Body of pancreas (tissue), 4 donors: ENCODE results near the gene PPP1R26. TPM values are rescaled to one million over a fixed set of nuclear protein-coding genes. Genes with fewer than 3 reads are reported as not detected.

ENCODE experiments used
- ATAC-seq: fragments of 150-250 bp; one replicate; pipeline ENCODE4 v1.9.1; 2016
- DNase-seq, 4 donors: peaks; one replicate each; pipeline ENCODE4 v3.0.0-alpha.2; 2019
- H3K27ac ChIP-seq, 4 donors: fragments of 200-600 bp; sonication (generic); 1 replicate in 3 of 4; 2 replicates in 1 of 4; pipeline versions ENCODE4 v1.5.1 to v1.6.1; 2016 to 2019; ENCODE audit warnings: mild to moderate bottlenecking in 1 of 4, mixed read lengths in 1 of 4, moderate library complexity in 1 of 4
- H3K27me3 ChIP-seq, 2 donors: fragments of 200-600 bp; sonication (generic); one replicate each; pipeline ENCODE4 v1.6.0; 2016; ENCODE audit warnings: mild to moderate bottlenecking in 1 of 2
- H3K36me3 ChIP-seq, 2 donors: fragments of 200-600 bp; sonication (generic); replicated peaks in 1 of 2; 2 replicates each; pipeline ENCODE4 v1.5.1; 2016; ENCODE audit warnings: low read depth in 2 of 2; ENCODE audit not compliant: insufficient read depth in 1 of 2
- H3K4me1 ChIP-seq: fragments of 200-600 bp; sonication (generic); one replicate; pipeline ENCODE4 v1.6.0; 2016
- H3K4me3 ChIP-seq, 2 donors: fragments of 200-600 bp; sonication (generic); 1 replicate in 1 of 2; 2 replicates in 1 of 2; pipeline ENCODE4 v1.5.1; 2016 to 2019
- H3K9me3 ChIP-seq, 3 donors: fragments of 200-600 bp; sonication (generic); 1 replicate in 2 of 3; 2 replicates in 1 of 3; pipeline ENCODE4 v1.5.1; 2016
- CTCF ChIP-seq, 7 experiments: fragments of 450-650 bp in 4 of 7; fragments of 200-600 bp in 3 of 7; sonication (generic) in 3 of 7; IDR thresholded peaks; one replicate each; pipeline ENCODE4 v1.5.1; 2016 to 2019; ENCODE audit warnings: antibody characterized with exemption in 7 of 7
- POLR2A ChIP-seq, 3 donors: fragments of 450-650 bp; IDR thresholded peaks; one replicate each; pipeline ENCODE4 v1.6.1; 2016; ENCODE audit warnings: antibody characterized with exemption in 3 of 3, mild to moderate bottlenecking in 2 of 3
- WGBS, 2 donors: methylation state at CpG; one replicate each; pipeline ENCODE4 v1.1.5; 2017; 5-methylcytosine and 5-hydroxymethylcytosine counted together
- intact Hi-C: fragments of 100-400 bp; cut with DNase I; formaldehyde crosslinking; loops from one replicate; pipeline ENCODE4 v1.15.1; 2023
- total RNA-seq, 2 donors: library from RNA; depleted of rRNA; stranded (reverse); fragments of >200 nt; gene quantifications; one replicate each; pipeline ENCODE4 v1.1.0, GENCODE V29; 2016

Gene PPP1R26
- total RNA-seq, 2 donors from 2014 or later: 17.8 to 17.9 TPM

- H3K36me3 ChIP-seq: no peaks in the 10 kb centered on the region
- intact Hi-C loops: no loop called here
- H3K9me3 ChIP-seq: no peaks in the 10 kb centered on the region
- H3K4me1 ChIP-seq: no peaks in the 10 kb centered on the region
- no peak for DNase-seq
- H3K27ac ChIP-seq: no peak overlapping the region
- ATAC-seq: no peak
- 52 to 64% methylated on average over 15 to 16 of the region's 16 CpGs for WGBS, 2 donors
- no peaks in the 10 kb centered on the region for H3K27me3 ChIP-seq
- TF ChIP-seq POLR2A (IDR thresholded peaks at IDR 0.05) (no peak), CTCF (IDR thresholded peaks at IDR 0.05) (no peak)
- H3K4me3 ChIP-seq: no peak overlapping the region
Observed at GRCh38 chr9:135468854-135469521, 10.6 kb upstream of the PPP1R26 start.

GRCh38 chr9:135471791-135472640 lies 7.6 kb upstream of the PPP1R26 start:
- no peaks in the 10 kb centered on the region for H3K27me3 ChIP-seq
- DNase-seq: no peak
- H3K4me1 ChIP-seq: peaks cover 4% of the 10 kb centered on the region
- 77 to 78% methylated on average over 23 of the region's 23 CpGs for whole genome bisulfite sequencing, 2 donors
- H3K36me3 ChIP-seq: no peaks in the 10 kb centered on the region
- TF ChIP-seq POLR2A (IDR thresholded peaks at IDR 0.05): no peak
- no peak for TF ChIP-seq CTCF (IDR thresholded peaks at IDR 0.05)
- no peak overlapping the region for H3K27ac ChIP-seq
- no peak overlapping the region for H3K4me3 ChIP-seq
- no peak for ATAC-seq
- intact Hi-C loops: no loop called here
- H3K9me3 ChIP-seq: no peaks in the 10 kb centered on the region

- TF ChIP-seq POLR2A (IDR thresholded peaks at IDR 0.05): no peak
- TF ChIP-seq CTCF (IDR thresholded peaks at IDR 0.05): no peak
- H3K4me1 ChIP-seq: peaks cover 16% of the 10 kb centered on the region
- ATAC-seq: no peak
- H3K27ac ChIP-seq: no peak overlapping the region
- no peak overlapping the region for H3K4me3 ChIP-seq
- no peaks in the 10 kb centered on the region for H3K27me3 ChIP-seq
- no peak for DNase-seq
- intact Hi-C loops: no loop called here
- no peaks in the 10 kb centered on the region for H3K36me3 ChIP-seq
- 42 to 71% methylated on average over 7 to 8 of the region's 12 CpGs for WGBS, 2 donors
- no peaks in the 10 kb centered on the region for H3K9me3 ChIP-seq
Observed at GRCh38 chr9:135473972-135474543, 5.5 kb upstream of the PPP1R26 start.

- 23 to 27% methylated on average over 12 of the region's 12 CpGs for WGBS, 2 donors
- no peak for TF ChIP-seq POLR2A (IDR thresholded peaks at IDR 0.05)
- no peak for TF ChIP-seq CTCF (IDR thresholded peaks at IDR 0.05)
- intact Hi-C loops: no loop called here
- H3K4me1 ChIP-seq: peaks cover 16% of the 10 kb centered on the region
- H3K27ac ChIP-seq: no peak overlapping the region
- ATAC-seq (no peak), DNase-seq (peak in 1 of 4 donors; percentile 30)
- no peaks in the 10 kb centered on the region for H3K27me3 ChIP-seq
- H3K36me3 ChIP-seq: no peaks in the 10 kb centered on the region
- H3K4me3 ChIP-seq: no peak overlapping the region
- no peaks in the 10 kb centered on the region for H3K9me3 ChIP-seq
Observed at GRCh38 chr9:135474915-135475314, 4.7 kb upstream of the PPP1R26 start.
